DND-41 (cell line): ENCODE measurements around the gene SLC2A13.
"Not testable (repeated sequence)": the region's sequence is repeated elsewhere in the genome, so short reads cannot be mapped to it uniquely, and the experiment has no call there.

Experiments
- ATAC-seq: fragments of 200-7000 bp; cut with Tn5 transposase; 3 replicates; pipeline ENCODE4 v1.9.1; 2021; ENCODE audit warnings: low read depth; ENCODE audit not compliant: insufficient read depth
- DNase-seq: peaks from one replicate; pipeline ENCODE4 v3.0.0-alpha.2; 2020
- H2AFZ ChIP-seq: 2 replicates; pipeline ENCODE4 v1.6.0; 2012; ENCODE audit warnings: low read depth, low read length
- H3K27ac ChIP-seq: 2 replicates; pipeline ENCODE4 v1.5.1; 2012; ENCODE audit warnings: low read length, inconsistent platforms
- H3K27me3 ChIP-seq: fragments of 200-600 bp; sonication (generic); 2 replicates; pipeline ENCODE4 v1.6.0; 2012; ENCODE audit warnings: low read length, mild to moderate bottlenecking, inconsistent platforms; ENCODE audit not compliant: insufficient read depth, poor library complexity
- H3K36me3 ChIP-seq: 2 replicates; pipeline ENCODE4 v1.5.1; 2012; ENCODE audit warnings: low read length, inconsistent platforms; ENCODE audit not compliant: insufficient read depth
- H3K4me1 ChIP-seq: 2 replicates; pipeline ENCODE4 v1.5.1; 2012; ENCODE audit warnings: mild to moderate bottlenecking, low read length; ENCODE audit not compliant: insufficient read depth
- H3K4me2 ChIP-seq: 2 replicates; pipeline ENCODE4 v1.6.0; 2012; ENCODE audit warnings: mild to moderate bottlenecking, moderate library complexity, low read length, inconsistent platforms; ENCODE audit not compliant: insufficient read depth
- H3K4me3 ChIP-seq, 2 experiments: fragments of 200-600 bp in 1 of 2; shearing (Covaris generic) in 1 of 2; 2 replicates each; pipeline ENCODE4 v1.5.1; 2012 to 2016; ENCODE audit warnings: inconsistent platforms in 2 of 2, low read length in 2 of 2, mild to moderate bottlenecking in 2 of 2, low read depth in 1 of 2, moderate library complexity in 1 of 2
- H3K79me2 ChIP-seq: 2 replicates; pipeline ENCODE4 v1.6.0; 2012; ENCODE audit warnings: low read length, inconsistent platforms; ENCODE audit not compliant: insufficient read depth
- H3K9ac ChIP-seq: 2 replicates; pipeline ENCODE4 v1.6.0; 2012; ENCODE audit warnings: low read depth, mild to moderate bottlenecking, inconsistent platforms, low read length, moderate library complexity
- H3K9me3 ChIP-seq: 2 replicates; pipeline ENCODE4 v1.5.1; 2012; ENCODE audit warnings: low read length, moderate library complexity, mild to moderate bottlenecking, inconsistent platforms; ENCODE audit not compliant: insufficient read depth, severe bottlenecking
- H4K20me1 ChIP-seq: 2 replicates; pipeline ENCODE4 v1.6.0; 2012; ENCODE audit warnings: low read length; ENCODE audit not compliant: insufficient read depth
- CTCF ChIP-seq: IDR thresholded peaks from 2 replicates; pipeline ENCODE4 v1.5.1; 2012; ENCODE audit warnings: borderline replicate concordance, low read length, moderate library complexity, mild to moderate bottlenecking; ENCODE audit not compliant: poor library complexity, severe bottlenecking; ENCODE audit errors: extremely low read depth
- EZH2 ChIP-seq: IDR thresholded peaks from 3 replicates; pipeline ENCODE4 v1.6.1; 2012; ENCODE audit warnings: borderline replicate concordance, low read depth, mild to moderate bottlenecking, moderate library complexity, low read length, inconsistent platforms; ENCODE audit not compliant: severe bottlenecking

Gene SLC2A13

DNA sequence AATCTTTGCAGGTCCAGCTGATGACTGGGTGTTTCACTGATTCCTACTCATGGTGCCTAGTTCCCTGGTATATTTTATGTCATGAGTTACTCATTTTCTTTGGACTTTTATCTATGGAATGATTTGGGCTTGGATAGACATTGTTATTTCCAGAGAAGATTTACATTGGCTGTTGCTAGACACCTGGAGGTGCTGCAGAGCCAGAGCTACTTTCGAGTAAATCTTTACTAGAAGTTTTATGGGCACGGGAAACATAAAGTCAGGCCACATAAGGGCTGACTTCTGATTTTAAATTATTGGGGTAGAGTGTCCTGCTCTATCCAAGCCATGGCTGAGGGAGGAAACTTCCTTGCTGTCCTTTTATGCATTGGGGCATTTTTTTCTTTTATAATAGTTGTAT lies 310.4 kb downstream of the SLC2A13 start:
- H4K20me1 ChIP-seq: no peaks in the 10 kb centered on the region
- no peak for DNase-seq
- H3K27me3 ChIP-seq: no peaks in the 10 kb centered on the region
- no peak overlapping the region for H3K4me3 ChIP-seq
- H3K36me3 ChIP-seq: no peaks in the 10 kb centered on the region
- no peaks in the 10 kb centered on the region for H3K9me3 ChIP-seq
- TF ChIP-seq EZH2 (no peak), CTCF (no peak)
- no peak overlapping the region for H3K27ac ChIP-seq
- no peaks in the 10 kb centered on the region for H3K4me1 ChIP-seq
- no peaks in the 10 kb centered on the region for H3K79me2 ChIP-seq
- H3K4me2 ChIP-seq: no peak overlapping the region
- no peak for ATAC-seq
- H2AFZ ChIP-seq: no peak overlapping the region
- no peak overlapping the region for H3K9ac ChIP-seq

- no peak overlapping the region for H2AFZ ChIP-seq
- DNase-seq: no peak
- H3K4me2 ChIP-seq: no peak overlapping the region
- H3K9me3 ChIP-seq: no peaks in the 10 kb centered on the region
- no peaks in the 10 kb centered on the region for H4K20me1 ChIP-seq
- ATAC-seq: no peak
- no peak overlapping the region for H3K27ac ChIP-seq
- no peaks in the 10 kb centered on the region for H3K79me2 ChIP-seq
- TF ChIP-seq CTCF: no peak
- TF ChIP-seq EZH2: no peak
- no peaks in the 10 kb centered on the region for H3K36me3 ChIP-seq
- no peak overlapping the region for H3K9ac ChIP-seq
- no peaks in the 10 kb centered on the region for H3K4me1 ChIP-seq
- H3K27me3 ChIP-seq: no peaks in the 10 kb centered on the region
- H3K4me3 ChIP-seq: no peak overlapping the region
Measured at GRCh38 chr12:39792938-39793337, 312.9 kb downstream of the SLC2A13 start.

- DNase-seq (no peak), ATAC-seq (no peak)
- Histone ChIP-seq H3K36me3 (no peaks in the 10 kb centered on the region), H3K9ac (no peak overlapping the region), H3K4me1 (no peaks in the 10 kb centered on the region), H3K4me2 (no peak overlapping the region), H3K27me3 (no peaks in the 10 kb centered on the region), H3K9me3 (no peaks in the 10 kb centered on the region), H4K20me1 (no peaks in the 10 kb centered on the region), H2AFZ (no peak overlapping the region), H3K27ac (no peak overlapping the region), H3K79me2 (no peaks in the 10 kb centered on the region), H3K4me3 (no peak overlapping the region)
- TF ChIP-seq CTCF (no peak), EZH2 (no peak)
Measured at GRCh38 chr12:39788239-39788638, 317.6 kb downstream of the SLC2A13 start.

DNA sequence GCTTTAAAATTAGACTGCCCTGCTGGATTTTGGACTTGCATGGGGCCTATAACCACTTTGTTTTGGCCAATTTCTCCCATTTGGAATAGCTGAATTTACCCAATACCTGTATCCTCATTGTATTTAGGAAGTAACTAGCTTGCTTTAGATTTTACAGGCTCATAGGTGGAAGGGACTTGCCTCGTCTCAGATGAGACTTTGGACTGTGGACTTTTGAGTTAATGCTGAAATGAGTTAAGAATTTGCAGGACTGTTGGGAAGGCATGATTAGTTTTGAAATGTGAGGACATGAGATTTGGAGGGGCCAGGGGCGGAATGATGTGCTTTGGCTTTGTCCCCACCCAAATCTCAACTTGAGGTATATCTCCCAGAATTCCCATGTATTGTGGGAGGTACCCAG lies 320.1 kb downstream of the SLC2A13 start:
- H3K27me3 ChIP-seq, H3K36me3 ChIP-seq: not testable (repeated sequence)

More for the DNA sequence above, 320.1 kb downstream of the SLC2A13 start:
- not testable (repeated sequence) for H3K4me2 ChIP-seq, H3K27ac ChIP-seq, H3K9ac ChIP-seq, ATAC-seq, H3K4me1 ChIP-seq, H3K79me2 ChIP-seq, DNase-seq, H3K9me3 ChIP-seq, H3K4me3 ChIP-seq, H2AFZ ChIP-seq, H4K20me1 ChIP-seq
